ENCODE measurements around the gene MZF1. TPM values are rescaled to one million over a fixed set of nuclear protein-coding genes. Genes with fewer than 3 reads are reported as not detected.
A peak's percentile ranks its signal among the peaks of the same experiment; 100 is the strongest.

MZF1 gene
- total and polyA plus RNA-seq, 9 of the 15 experiments (the other 6 are each of a cell fraction or from before 2014, with no cell fraction given), result 0.31 to 29.3 (median 11.5) TPM

- TF ChIP-seq REST (IDR thresholded peaks at IDR 0.05; ENCODE audit: borderline replicate concordance) (peak; percentile 96), REST (CRISPR knock-in tag; IDR thresholded peaks at IDR 0.05; ENCODE audit: low read depth) (no peak), NFYB (IDR thresholded peaks at IDR 0.05; ENCODE audit: extremely low read depth, insufficient read length) (no peak), ZNF146 (CRISPR knock-in tag; IDR thresholded peaks at IDR 0.05; ENCODE audit: unreplicated experiment) (no peak), SAFB2 (IDR thresholded peaks at IDR 0.05; ENCODE audit: borderline replicate concordance, low read depth, low read length, severe bottlenecking) (no peak), MAFG (tag; conservative IDR thresholded peaks at IDR 0.05) (peak; percentile 86), DPF2 (IDR thresholded peaks at IDR 0.05) (no peak), TSC22D4 (tag; IDR thresholded peaks at IDR 0.05) (no peak), IRF9 (tag; IDR thresholded peaks at IDR 0.05) (no peak), SRSF3 (IDR thresholded peaks at IDR 0.05; ENCODE audit: insufficient read depth, low read length) (0 out of 2 replicates have a peak, but pooled peaks have one; percentile 38), TEAD2 (tag; IDR thresholded peaks at IDR 0.05) (no peak), NCOA6 (IDR thresholded peaks at IDR 0.05) (no peak), KDM4B (IDR thresholded peaks at IDR 0.05; ENCODE audit: borderline replicate concordance in 2 of 2, low read depth in 1 of 2) (peak in 1 of 2 experiments; percentile 54; a peak in 1 of 4 replicates), TCFL5 (CRISPR knock-in tag; conservative IDR thresholded peaks at IDR 0.05) (no peak), ARNT (IDR thresholded peaks at IDR 0.05) (no peak), BHLHE40 (IDR thresholded peaks at IDR 0.05; ENCODE audit: low read length) (peak; percentile 55)
Measured at GRCh38 chr19:58581227-58582141, 8.3 kb upstream of the MZF1 start (continued).

All from K562 (cell line).